HG03025 (cell line): Measurements from ENCODE around the gene ADD1.

Experiments
- ATAC-seq: cut with Tn5 transposase; IDR thresholded peaks from one replicate; pipeline ENCODE4 v1.9.1; 2021; ENCODE audit warnings: mild to moderate bottlenecking, moderate library complexity; ENCODE audit not compliant: unreplicated experiment, low FRiP score

The ADD1 gene

GRCh38 chr4:2804449-2804972, 39.1 kb upstream of the ADD1 start:
- no peak for ATAC-seq

DNA sequence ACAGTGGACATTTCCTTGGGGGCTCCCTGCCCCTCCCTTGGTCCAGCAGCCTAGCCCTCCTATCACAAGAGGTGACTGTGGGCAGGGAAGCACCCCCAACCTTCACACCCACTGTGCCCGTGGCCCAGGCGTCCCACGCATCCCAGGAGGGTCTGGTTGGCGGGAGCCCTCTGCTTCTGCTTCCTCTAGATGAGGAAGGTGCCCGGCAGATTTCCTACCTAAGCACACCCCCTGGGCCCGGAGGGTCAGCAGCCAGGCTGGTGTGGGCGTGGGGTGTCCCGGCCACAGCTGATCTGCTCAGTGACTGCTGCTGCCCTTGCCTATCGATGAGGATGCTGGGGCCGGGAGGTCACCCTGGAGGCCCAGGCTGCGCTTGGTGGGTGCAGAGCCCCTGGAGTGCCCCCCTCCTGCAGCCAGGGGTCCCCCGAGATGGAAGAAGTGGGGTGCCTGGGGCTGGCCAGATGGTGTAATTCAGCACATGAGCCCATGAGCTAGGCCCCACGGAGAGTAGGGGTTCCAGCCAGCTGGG, 38.6 kb upstream of the ADD1 start:
- ATAC-seq: no peak

DNA sequence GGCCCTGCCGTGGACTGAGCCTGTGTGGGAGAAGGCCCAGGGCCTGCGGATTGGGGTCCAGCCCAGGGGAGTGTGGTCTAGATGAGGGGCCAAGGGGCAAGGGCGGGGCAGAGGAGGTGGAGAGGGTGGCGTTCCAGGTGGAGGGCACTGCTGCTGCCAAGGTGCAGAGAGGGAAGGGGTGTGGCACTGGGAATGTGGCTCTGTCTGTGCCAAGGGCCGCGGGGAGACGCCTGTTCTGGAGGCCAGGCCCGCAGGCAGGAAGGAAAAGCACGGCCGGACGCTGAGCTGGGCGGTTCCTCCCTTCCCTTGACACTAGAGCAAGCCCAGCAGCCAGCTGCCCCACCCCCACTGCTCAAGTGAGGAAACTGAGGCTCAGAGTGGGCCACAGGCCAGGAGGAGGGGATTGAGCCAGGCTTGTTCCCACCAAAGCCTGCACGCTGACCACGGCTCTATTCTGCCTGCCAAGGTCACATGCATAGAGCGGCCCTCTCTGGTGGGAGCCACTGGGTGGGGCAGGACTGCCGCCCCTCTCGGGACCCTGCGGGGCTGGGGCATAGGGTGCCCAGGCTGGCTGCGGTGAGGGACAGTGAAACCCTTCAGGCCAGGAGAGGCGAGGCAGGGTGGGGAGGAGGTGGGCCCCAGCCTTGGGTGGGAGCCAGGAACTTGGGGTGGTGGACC, 37.8 kb upstream of the ADD1 start:
- ATAC-seq: no peak

DNA sequence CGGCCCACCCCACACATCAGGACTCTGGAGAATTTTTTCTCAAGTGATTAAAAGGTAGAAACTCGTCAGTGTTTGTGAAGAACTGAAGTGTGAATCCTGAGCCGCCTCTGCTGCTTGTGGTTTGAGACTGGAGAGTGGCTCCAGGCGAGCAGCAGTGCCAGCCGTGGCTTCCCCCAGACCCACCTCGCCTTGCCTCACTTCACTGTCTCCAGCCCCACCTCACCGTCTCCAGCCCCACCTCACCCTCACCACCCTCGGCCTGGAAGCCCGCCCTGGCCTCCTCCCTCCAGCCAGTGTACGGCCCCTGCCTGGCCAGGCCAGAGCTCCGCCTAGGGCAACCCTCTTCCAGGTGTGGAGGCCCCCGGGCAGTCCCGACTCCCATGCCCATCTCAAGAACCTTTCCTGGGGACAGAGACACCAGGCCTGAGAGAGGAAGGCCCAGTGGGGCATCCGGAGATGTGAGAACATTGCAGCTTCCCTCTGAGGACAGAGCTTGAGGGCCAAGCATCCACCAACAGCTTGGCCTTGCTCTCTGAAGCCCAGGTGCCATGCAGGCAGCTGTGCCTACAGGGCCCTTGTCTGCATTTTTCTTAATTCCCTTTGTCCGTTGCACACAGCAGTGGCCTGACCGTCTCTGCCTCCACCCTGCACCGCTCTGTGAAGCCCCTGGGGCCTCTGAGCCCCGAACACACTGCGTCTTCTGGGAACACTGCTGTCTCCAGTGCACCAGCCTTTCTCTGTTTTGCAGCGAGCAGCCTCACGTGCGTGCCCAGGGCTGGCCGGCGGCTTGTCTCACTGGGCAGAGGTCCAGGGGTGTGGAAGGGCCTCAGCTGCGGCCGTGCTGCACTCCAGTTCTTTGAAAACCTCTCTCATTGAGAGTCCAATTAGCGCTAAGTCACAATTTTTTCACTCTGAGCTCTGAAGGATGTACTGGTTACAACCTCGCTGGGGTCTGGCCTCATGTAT, 37.0 kb upstream of the ADD1 start:
- no peak for ATAC-seq

DNA sequence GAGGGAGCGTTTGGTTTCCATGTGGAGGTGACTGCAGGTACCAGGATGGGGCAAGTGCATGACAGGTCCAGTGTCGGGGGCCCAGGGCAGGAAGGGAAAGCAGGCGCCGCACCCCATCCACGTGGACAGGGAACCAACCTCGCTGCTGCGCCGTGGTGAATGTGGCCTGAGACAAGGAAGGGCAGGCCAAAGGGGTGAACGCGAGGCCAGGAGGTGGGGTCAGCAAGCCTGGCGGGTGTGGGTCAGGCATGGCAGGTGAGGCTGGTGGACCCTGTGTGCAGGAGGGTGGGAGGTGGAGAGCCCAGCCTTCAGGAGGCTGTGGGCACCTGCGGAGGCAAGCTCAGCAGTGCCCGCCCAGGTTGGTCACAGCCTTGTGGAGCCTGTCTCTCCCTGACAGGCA, 36.1 kb upstream of the ADD1 start:
- no peak for ATAC-seq

DNA sequence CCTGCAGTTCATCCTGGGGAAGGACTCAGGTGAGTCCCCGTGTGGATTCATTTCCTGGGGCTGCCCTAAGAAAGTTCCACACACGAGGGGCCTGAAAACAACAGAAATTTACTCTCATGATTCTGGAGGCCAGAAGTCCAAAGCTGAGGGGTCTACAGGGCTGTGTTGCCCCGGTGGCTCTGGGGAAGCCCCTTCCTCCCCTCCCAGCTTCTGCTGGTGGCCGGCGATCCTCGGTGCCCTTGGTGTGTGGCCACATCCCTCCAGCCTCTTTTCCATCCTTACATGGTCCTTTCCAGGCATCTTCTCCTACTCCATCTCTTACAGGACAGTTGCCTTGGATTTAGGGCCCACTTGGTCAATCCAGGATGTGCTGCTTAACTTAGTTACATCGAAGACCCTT, 35.6 kb upstream of the ADD1 start:
- ATAC-seq: no peak

- no peak for ATAC-seq
These were observed 33.9 kb upstream of the ADD1 start for GRCh38 chr4:2809610-2810180.

DNA sequence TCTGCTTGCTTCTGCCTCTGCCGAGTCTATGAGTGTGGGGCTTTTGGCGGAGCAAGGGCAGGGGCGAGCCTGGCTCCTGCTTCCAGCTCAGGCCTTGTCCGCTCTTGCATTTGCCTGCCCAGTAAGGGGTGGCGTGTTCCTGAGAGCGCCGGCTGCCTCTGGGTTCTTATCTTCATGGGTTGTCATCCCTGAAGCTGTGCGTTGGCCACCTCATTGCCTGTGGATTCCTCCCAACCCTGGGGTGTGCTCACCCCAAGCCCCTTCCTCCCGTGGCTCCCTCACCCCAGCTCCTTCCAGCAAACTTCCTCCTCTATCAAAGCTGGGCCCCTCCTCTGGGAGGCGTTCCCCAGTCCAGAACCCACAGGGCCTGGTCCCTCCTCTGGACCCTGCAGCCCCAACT, 33.3 kb upstream of the ADD1 start:
- ATAC-seq: no peak

- ATAC-seq: no peak
These were observed 31.6 kb upstream of the ADD1 start for GRCh38 chr4:2811830-2812611.

- no peak for ATAC-seq
These were observed 30.9 kb upstream of the ADD1 start for GRCh38 chr4:2812612-2813354.

DNA sequence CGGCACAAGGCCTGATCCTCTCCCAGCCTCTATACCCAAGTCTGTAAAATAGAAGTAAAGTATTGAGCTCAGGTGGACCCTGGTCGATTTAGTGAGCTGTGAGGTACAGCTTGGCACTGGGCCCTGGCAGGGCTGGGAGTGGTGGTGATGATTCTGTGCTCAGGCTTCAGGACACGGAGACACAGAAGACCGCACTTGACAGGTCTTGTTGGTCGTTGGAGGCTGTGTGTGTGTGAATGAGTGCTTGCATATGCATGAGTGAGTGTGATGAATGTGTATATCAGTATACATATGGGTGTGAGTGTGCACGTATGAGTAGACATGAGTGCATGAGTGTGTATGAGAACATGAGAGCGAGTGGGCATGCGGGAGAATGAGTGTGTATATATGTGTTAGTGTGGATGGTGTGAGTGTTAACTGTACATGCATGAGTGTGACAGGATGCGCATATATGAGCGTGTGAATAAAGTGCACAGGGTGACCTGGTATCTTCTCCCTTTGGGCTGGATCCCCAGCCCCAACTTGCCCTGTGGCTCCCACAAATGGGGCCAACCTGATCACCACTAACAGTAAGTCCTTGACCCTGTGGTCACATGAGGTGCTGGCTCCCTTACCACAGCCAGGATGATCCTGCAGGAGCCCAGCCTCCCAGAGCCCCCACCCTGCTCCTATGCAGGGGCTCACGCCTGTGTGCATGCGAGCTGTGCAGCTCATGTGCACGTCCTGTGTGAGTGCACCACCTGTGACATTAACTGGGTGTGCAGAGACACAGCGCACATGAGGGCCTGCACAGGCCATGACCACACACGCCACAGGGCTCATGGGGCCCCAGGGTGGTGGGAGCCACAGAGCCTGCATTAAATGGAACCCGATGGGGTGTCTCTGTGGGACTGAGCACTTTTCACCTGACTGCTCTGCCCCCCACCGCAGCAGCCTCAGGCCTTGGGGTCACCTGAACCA, 29.9 kb upstream of the ADD1 start:
- ATAC-seq: no peak

DNA sequence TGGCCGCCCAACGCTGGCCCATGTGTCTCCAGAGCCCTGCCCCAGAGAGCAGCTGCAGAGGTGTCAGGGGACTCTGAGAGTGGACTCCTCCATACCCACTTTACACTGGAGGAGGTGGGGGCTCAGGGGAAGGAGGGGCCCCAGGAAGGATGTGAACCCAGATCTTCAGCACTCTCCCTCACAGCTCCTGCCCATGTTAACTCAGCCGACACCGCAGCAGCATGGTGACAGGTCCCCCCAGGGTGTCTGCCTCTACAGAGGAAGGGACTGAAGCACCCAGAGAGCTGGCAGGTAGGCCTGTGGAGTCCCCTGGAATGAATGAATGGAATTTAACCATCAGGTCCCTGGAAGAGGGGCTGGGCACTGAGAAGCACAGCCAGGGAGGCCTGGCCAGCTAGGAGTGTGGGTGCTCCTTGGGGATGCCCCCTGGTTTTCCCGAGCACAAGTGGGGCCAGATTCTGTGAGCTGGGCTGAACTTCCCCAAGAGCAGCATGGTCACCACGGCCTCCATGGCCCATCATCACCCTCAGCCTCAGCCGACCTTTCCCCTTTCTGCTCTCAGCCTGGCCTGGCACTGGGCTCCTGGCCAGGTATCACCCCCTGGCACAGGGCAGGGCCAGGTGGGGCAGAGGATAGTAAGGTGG, 28.9 kb upstream of the ADD1 start:
- ATAC-seq: no peak

GRCh38 chr4:2816401-2816954, 27.2 kb upstream of the ADD1 start:
- no peak for ATAC-seq

- no peak for ATAC-seq
These were observed 26.5 kb upstream of the ADD1 start for GRCh38 chr4:2817137-2817536.

- no peak for ATAC-seq
These were observed 25.8 kb upstream of the ADD1 start for GRCh38 chr4:2817701-2818350.

- ATAC-seq: no peak
These were observed 25.2 kb upstream of the ADD1 start for GRCh38 chr4:2818351-2818939.
